Measurements from ENCODE around the gene MYO5A. TPM values are rescaled to one million over a fixed set of nuclear protein-coding genes. Genes with fewer than 3 reads are reported as not detected.
A peak's percentile ranks its signal among the peaks of the same experiment; 100 is the strongest.

Gene MYO5A
- total RNA-seq, 1 experiment from 2014 or later, result 14.5 TPM

GRCh38 chr15:52261498-52262242 is 267.0 kb downstream of the MYO5A start:
- DNase-seq, result peak; percentile 39
- H3K27me3 ChIP-seq, result no peaks in the 10 kb centered on the region
- no peaks in the 10 kb centered on the region for H3K9me3 ChIP-seq
- no peak overlapping the region for H3K4me3 ChIP-seq
- H3K36me3 ChIP-seq, result no peaks in the 10 kb centered on the region

GRCh38 chr15:52261026-52261425 is 267.7 kb downstream of the MYO5A start:
- Histone ChIP-seq H3K36me3 (no peaks in the 10 kb centered on the region), H3K27me3 (no peaks in the 10 kb centered on the region), H3K4me3 (no peak overlapping the region), H3K9me3 (no peaks in the 10 kb centered on the region)
- no peak for DNase-seq

GRCh38 chr15:52259503-52259902 is 269.2 kb downstream of the MYO5A start:
- Histone ChIP-seq H3K36me3 (no peaks in the 10 kb centered on the region), H3K27me3 (no peaks in the 10 kb centered on the region), H3K9me3 (no peaks in the 10 kb centered on the region), H3K4me3 (no peak overlapping the region)
- DNase-seq, result no peak

GRCh38 chr15:52258461-52258860 is 270.2 kb downstream of the MYO5A start:
- DNase-seq, result no peak
- no peaks in the 10 kb centered on the region for H3K36me3 ChIP-seq
- no peaks in the 10 kb centered on the region for H3K27me3 ChIP-seq

GRCh38 chr15:52257734-52258062 is 271.0 kb downstream of the MYO5A start:
- Histone ChIP-seq H3K4me3 (no peak overlapping the region), H3K36me3 (no peaks in the 10 kb centered on the region), H3K9me3 (no peaks in the 10 kb centered on the region), H3K27me3 (no peaks in the 10 kb centered on the region)
- peak; percentile 29 for DNase-seq

More at GRCh38 chr15:52258461-52258860, 270.2 kb downstream of the MYO5A start:
- Histone ChIP-seq H3K9me3 (no peaks in the 10 kb centered on the region), H3K4me3 (no peak overlapping the region)

Other genes with a start within 250 kb of the MYO5A start
- not detected in 2 replicates for gene MYO5C, start 233.1 kb downstream of the MYO5A start, total RNA-seq (2014; rRNA removed; shearing (Covaris generic); ENCODE audit: low replicate concordance)
- gene ARPP19, start 40.1 kb upstream of the MYO5A start, total RNA-seq (2014; rRNA removed; shearing (Covaris generic); ENCODE audit: low replicate concordance), result 43.1 and 105 TPM in 2 replicates
- 3.0 and 5.6 TPM in 2 replicates for gene ATOSA, start 150.5 kb upstream of the MYO5A start, total RNA-seq (2014; rRNA removed; shearing (Covaris generic); ENCODE audit: low replicate concordance)